K562 (cell line): Measurements from ENCODE around the gene WTIP. TPM values are rescaled to one million over a fixed set of nuclear protein-coding genes. Genes with fewer than 3 reads are reported as not detected.
A peak's percentile ranks its signal among the peaks of the same experiment; 100 is the strongest.

Experiments used
- ATAC-seq: fragments of 200-7000 bp; cut with Tn5 transposase; 3 replicates; pipeline ENCODE4 v1.9.1; 2020; ENCODE audit warnings: moderate library complexity
- BruUV-seq: library from RNA; stranded (reverse); fragments of 400-500 nt; replicated peaks from 2 replicates; lab custom pipeline; 2021; lab: Mats Ljungman, UMichigan
- CTCF ChIA-PET: fragments of 300-600 bp; formaldehyde crosslinking; extraction: SDS; loops from one replicate; lab custom pipeline; 2021; ENCODE audit warnings: low intra/inter-chr PET ratio; lab: Yijun Ruan, JAX
- POLR2A ChIA-PET: fragments of 300-600, 350-650 bp; sonication (Branson Sonifier 250); formaldehyde crosslinking; extraction: SDS; loops from one replicate; lab custom pipeline; 2021; ENCODE audit warnings: antibody characterized with exemption, inconsistent platforms; lab: Yijun Ruan, JAX
- DNase-seq, 4 experiments: peaks; one replicate each; pipeline versions ENCODE4 v3.0.0 to v3.0.0-alpha.2; 2011 to 2018; ENCODE audit warnings: low spot score in 3 of 4, mixed read lengths in 3 of 4; ENCODE audit errors: extremely low read depth in 1 of 4
- FAIRE-seq: peaks from 2 replicates; lab custom pipeline; 2011; peaks lifted over from hg19 to GRCh38; lab: Jason Lieb, UNC
- H2AFZ ChIP-seq: 2 replicates; pipeline ENCODE4 v1.6.0; 2011; ENCODE audit warnings: low read depth, low read length, control low read depth, inconsistent platforms
- H3K27ac ChIP-seq: fragments of 200-600 bp; 3 replicates; pipeline ENCODE4 v1.8.0; 2011; ENCODE audit warnings: low read depth, mild to moderate bottlenecking, control low read depth, inconsistent platforms, low read length, moderate library complexity, mixed read lengths; ENCODE audit errors: extremely low read depth
- H3K27me3 ChIP-seq, 2 experiments: fragments of 300-600 bp in 1 of 2; 2 replicates in 1 of 2; 3 replicates in 1 of 2; pipeline versions ENCODE4 v1.6.0 to v1.8.0; 2011; ENCODE audit warnings: inconsistent platforms in 2 of 2, low read length in 2 of 2, mild to moderate bottlenecking in 1 of 2, mixed read lengths in 1 of 2, moderate library complexity in 1 of 2; ENCODE audit not compliant: control insufficient read depth in 2 of 2, insufficient read depth in 2 of 2
- H3K36me3 ChIP-seq: fragments of 300-600 bp; 3 replicates; pipeline ENCODE4 v1.8.0; 2011; ENCODE audit warnings: mild to moderate bottlenecking, low read length, inconsistent platforms; ENCODE audit not compliant: control insufficient read depth, insufficient read depth
- H3K4me1 ChIP-seq, 2 experiments: fragments of 200-600 bp in 1 of 2; replicated peaks in 1 of 2; 2 replicates in 1 of 2; 3 replicates in 1 of 2; pipeline versions ENCODE4 v1.5.1 to v1.8.0; 2011; ENCODE audit warnings: inconsistent platforms in 2 of 2, low read length in 2 of 2, mild to moderate bottlenecking in 1 of 2, mixed read lengths in 1 of 2, moderate library complexity in 1 of 2; ENCODE audit not compliant: control insufficient read depth in 2 of 2, insufficient read depth in 2 of 2
- H3K4me2 ChIP-seq: 2 replicates; pipeline ENCODE4 v1.6.1; 2011; ENCODE audit warnings: low read length, control low read depth, inconsistent platforms, mixed read lengths; ENCODE audit not compliant: insufficient read depth
- H3K4me3 ChIP-seq: fragments of 200-600 bp; sonication (generic), shearing (Covaris generic); 2 replicates; pipeline ENCODE4 v1.5.1; 2016; ENCODE audit warnings: control low read depth, inconsistent platforms
- H3K79me2 ChIP-seq: fragments of 200-600 bp; 3 replicates; pipeline ENCODE4 v1.8.0; 2011; ENCODE audit warnings: low read length, inconsistent platforms; ENCODE audit not compliant: control insufficient read depth, insufficient read depth
- H3K9ac ChIP-seq, 2 experiments: 2 replicates each; pipeline versions ENCODE4 v1.6.0 to v1.6.1; 2011; ENCODE audit warnings: low read depth in 2 of 2, low read length in 2 of 2, control low read depth in 1 of 2, inconsistent platforms in 1 of 2, mild to moderate bottlenecking in 1 of 2, mixed read lengths in 1 of 2; ENCODE audit not compliant: insufficient read depth in 1 of 2
- H3K9me1 ChIP-seq: one replicate; pipeline ENCODE4 v1.6.0; 2011; ENCODE audit warnings: inconsistent platforms, mild to moderate bottlenecking, low read length, moderate library complexity; ENCODE audit not compliant: control insufficient read depth, insufficient read depth
- H3K9me3 ChIP-seq: replicated peaks from 2 replicates; pipeline ENCODE4 v1.5.1; 2011; ENCODE audit warnings: low read depth, low read length, inconsistent platforms; ENCODE audit not compliant: control insufficient read depth, insufficient read depth
- H4K20me1 ChIP-seq: replicated peaks from 2 replicates; pipeline ENCODE4 v1.6.1; 2011; ENCODE audit warnings: low read length, inconsistent platforms, mixed read lengths; ENCODE audit not compliant: control insufficient read depth, insufficient read depth
- DACH1 ChIP-seq: fragments of 450-650 bp; IDR thresholded peaks from 2 replicates; pipeline ENCODE4 v1.6.1; 2018; ENCODE audit not compliant: partially characterized antibody
- NCOA2 ChIP-seq, 2 experiments: fragments of 450-650 bp; IDR thresholded peaks; 2 replicates each; pipeline ENCODE4 v1.6.1; 2018; ENCODE audit warnings: mild to moderate bottlenecking in 2 of 2, moderate library complexity in 1 of 2; ENCODE audit not compliant: partially characterized antibody in 2 of 2
- PCBP1 ChIP-seq: fragments of 200-400 bp; formaldehyde crosslinking; IDR thresholded peaks from 2 replicates; pipeline ENCODE4 v1.6.1; 2018; ENCODE audit warnings: mild to moderate bottlenecking, low read depth, low read length; ENCODE audit not compliant: poor library complexity, severe bottlenecking
- SMARCB1 ChIP-seq: IDR thresholded peaks from 2 replicates; pipeline ENCODE4 v1.6.1; 2011; ENCODE audit warnings: improper control_type of control experiment, low read depth; ENCODE audit not compliant: insufficient read length
- SRSF1 ChIP-seq: fragments of 200-400 bp; formaldehyde crosslinking; IDR thresholded peaks from 2 replicates; pipeline ENCODE4 v1.6.1; 2017; ENCODE audit warnings: mild to moderate bottlenecking, low read depth, low read length, moderate library complexity
- WGBS: fragments of 100-300 bp; shearing (Covaris generic); methylation state at CpG from one replicate; pipeline ENCODE4 v1.1.6; 2016; ENCODE audit warnings: low coverage, mixed read lengths; ENCODE audit not compliant: insufficient coverage; ENCODE audit errors: missing lambda C conversion rate; 5-methylcytosine and 5-hydroxymethylcytosine counted together
- in situ Hi-C: fragments of 300-500 bp; cut with MboI; formaldehyde crosslinking; loops from 4 replicates; pipeline ENCODE4 v1.15.0; 2018; ENCODE audit warnings: inconsistent platforms, mixed read lengths
- intact Hi-C: fragments of 100-400 bp; cut with micrococcal nuclease; formaldehyde crosslinking; loops from 2 replicates; pipeline ENCODE4 v1.14.2; 2022
- polyA plus RNA-seq, 8 experiments: library from polyadenylated mRNA; depleted of rRNA in 4 of 8; stranded (reverse) in 5 of 8; unstranded in 3 of 8; fragments of >200 nt; fragmentation: Nextera tagmentation in 2 of 8; fragmentation: Illumina TruSeq in 1 of 8; extraction: Ambion mirVana in 2 of 8; extraction: Trizol in 1 of 8; gene quantifications; 2 replicates each; pipeline versions ENCODE4 v1.2.1 to v1.2.3, GENCODE V29; 2011 to 2014; ENCODE audit warnings: inconsistent platforms in 1 of 8, missing spikeins in 1 of 8
- total RNA-seq, 7 experiments: library from RNA; depleted of rRNA in 6 of 7; stranded (reverse); fragments of >200 nt in 6 of 7; fragmentation: Illumina TruSeq in 2 of 7; extraction: Trizol in 2 of 7; gene quantifications; 2 replicates each; pipeline versions ENCODE4 v1.2.1 to v1.2.3, GENCODE V29; 2011 to 2021; ENCODE audit warnings: low replicate concordance in 1 of 7
- TF ChIP-seq, protein P1 (sequence below): fragments of 250-450 bp; sonication (Bioruptor Pico); IDR thresholded peaks from 2 replicates; pipeline ENCODE4 v1.5.0; 2021
- TF ChIP-seq, protein P2 (sequence below), 2 experiments: fragments of 450-650 bp in 1 of 2; sonication (generic) in 1 of 2; formaldehyde crosslinking in 1 of 2; IDR thresholded peaks; 2 replicates each; pipeline versions ENCODE4 v1.7.1 to v1.9.0; 2016 to 2022; ENCODE audit warnings: inconsistent platforms in 1 of 2, mild to moderate bottlenecking in 1 of 2, missing genetic modification reagents in 1 of 2

The WTIP gene
- total and polyA plus RNA-seq, 9 of the 15 experiments (the other 6 are each of a cell fraction or from before 2014, with no cell fraction given) = under 0.01 to 0.54 (median 0.27) TPM; not detected in 1

DNA sequence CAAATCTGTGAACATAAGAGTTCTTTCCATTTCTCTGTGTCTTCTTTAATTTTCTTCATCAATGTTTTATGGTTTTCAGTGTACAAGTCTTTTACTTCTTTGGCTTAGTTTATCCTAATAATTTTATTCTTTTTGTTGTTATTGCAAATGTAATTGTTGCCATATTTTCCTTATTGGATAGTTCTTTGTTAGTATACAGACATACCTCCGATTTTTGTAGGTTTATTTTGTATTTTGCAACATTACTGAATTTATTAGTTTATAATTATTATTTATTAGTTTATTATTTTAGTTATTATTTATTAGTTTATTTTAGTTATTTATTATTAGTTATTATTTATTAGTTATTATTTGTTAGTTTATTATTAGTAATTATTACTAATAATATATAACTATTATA, 43.4 kb downstream of the WTIP start:
- in situ Hi-C loops = no loop called here
- Histone ChIP-seq H3K79me2 (no peaks in the 10 kb centered on the region), H4K20me1 (no peaks in the 10 kb centered on the region), H3K36me3 (no peaks in the 10 kb centered on the region), H3K4me2 (no peak overlapping the region), H3K4me1 (no peaks in the 10 kb centered on the region), H3K27ac (no peak overlapping the region), H3K4me3 (no peak overlapping the region), H3K9me3 (no peaks in the 10 kb centered on the region), H2AFZ (no peak overlapping the region), H3K9me1 (no peaks in the 10 kb centered on the region), H3K9ac (no peak overlapping the region), H3K27me3 (no peaks in the 10 kb centered on the region)
- FAIRE-seq (no peak), ATAC-seq (no peak), DNase-seq (no peak)
- TF ChIP-seq SMARCB1 (no peak), NCOA2 (IDR thresholded peaks at IDR 0.05; ENCODE audit: partially characterized antibody in 2 of 2) (peak in 1 of 2 experiments; percentile 18), DACH1 (peak; percentile 72), PCBP1 (no peak), SRSF1 (no peak)
- TF ChIP-seq, protein P1, sequence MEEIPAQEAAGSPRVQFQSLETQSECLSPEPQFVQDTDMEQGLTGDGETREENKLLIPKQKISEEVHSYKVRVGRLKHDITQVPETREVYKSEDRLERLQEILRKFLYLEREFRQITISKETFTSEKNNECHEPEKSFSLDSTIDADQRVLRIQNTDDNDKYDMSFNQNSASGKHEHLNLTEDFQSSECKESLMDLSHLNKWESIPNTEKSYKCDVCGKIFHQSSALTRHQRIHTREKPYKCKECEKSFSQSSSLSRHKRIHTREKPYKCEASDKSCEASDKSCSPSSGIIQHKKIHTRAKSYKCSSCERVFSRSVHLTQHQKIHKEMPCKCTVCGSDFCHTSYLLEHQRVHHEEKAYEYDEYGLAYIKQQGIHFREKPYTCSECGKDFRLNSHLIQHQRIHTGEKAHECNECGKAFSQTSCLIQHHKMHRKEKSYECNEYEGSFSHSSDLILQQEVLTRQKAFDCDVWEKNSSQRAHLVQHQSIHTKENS (CRISPR knock-in tag) = no peak
- TF ChIP-seq, protein P2, sequence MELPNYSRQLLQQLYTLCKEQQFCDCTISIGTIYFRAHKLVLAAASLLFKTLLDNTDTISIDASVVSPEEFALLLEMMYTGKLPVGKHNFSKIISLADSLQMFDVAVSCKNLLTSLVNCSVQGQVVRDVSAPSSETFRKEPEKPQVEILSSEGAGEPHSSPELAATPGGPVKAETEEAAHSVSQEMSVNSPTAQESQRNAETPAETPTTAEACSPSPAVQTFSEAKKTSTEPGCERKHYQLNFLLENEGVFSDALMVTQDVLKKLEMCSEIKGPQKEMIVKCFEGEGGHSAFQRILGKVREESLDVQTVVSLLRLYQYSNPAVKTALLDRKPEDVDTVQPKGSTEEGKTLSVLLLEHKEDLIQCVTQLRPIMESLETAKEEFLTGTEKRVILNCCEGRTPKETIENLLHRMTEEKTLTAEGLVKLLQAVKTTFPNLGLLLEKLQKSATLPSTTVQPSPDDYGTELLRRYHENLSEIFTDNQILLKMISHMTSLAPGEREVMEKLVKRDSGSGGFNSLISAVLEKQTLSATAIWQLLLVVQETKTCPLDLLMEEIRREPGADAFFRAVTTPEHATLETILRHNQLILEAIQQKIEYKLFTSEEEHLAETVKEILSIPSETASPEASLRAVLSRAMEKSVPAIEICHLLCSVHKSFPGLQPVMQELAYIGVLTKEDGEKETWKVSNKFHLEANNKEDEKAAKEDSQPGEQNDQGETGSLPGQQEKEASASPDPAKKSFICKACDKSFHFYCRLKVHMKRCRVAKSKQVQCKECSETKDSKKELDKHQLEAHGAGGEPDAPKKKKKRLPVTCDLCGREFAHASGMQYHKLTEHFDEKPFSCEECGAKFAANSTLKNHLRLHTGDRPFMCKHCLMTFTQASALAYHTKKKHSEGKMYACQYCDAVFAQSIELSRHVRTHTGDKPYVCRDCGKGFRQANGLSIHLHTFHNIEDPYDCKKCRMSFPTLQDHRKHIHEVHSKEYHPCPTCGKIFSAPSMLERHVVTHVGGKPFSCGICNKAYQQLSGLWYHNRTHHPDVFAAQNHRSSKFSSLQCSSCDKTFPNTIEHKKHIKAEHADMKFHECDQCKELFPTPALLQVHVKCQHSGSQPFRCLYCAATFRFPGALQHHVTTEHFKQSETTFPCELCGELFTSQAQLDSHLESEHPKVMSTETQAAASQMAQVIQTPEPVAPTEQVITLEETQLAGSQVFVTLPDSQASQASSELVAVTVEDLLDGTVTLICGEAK (IDR thresholded peaks at IDR 0.05) = no peak
- TF ChIP-seq, protein P2 (CRISPR knock-in tag; IDR thresholded peaks at IDR 0.05) = no peak
- ChIA-PET POLR2A (no interaction called here), CTCF (no interaction called here)
- no TSS peak for BruUV-seq
- intact Hi-C loops = no loop called here
- 0% methylated on average over 1 of the region's 1 CpG for WGBS
